Stimulated activated CD8-positive, alpha-beta memory T cell treated with anti-CD3 and anti-CD28 coated beads, Interleukin-4, amount 100 ng/mL, for 4 hours (primary cell): ENCODE results near the gene DNM3.
A peak's percentile ranks its signal among the peaks of the same experiment; 100 is the strongest.
"Not testable (repeated sequence)": the region's sequence is repeated elsewhere in the genome, so short reads cannot be mapped to it uniquely, and the experiment has no call there.

Source experiments
- DNase-seq, 2 donors: peaks; one replicate each; pipeline ENCODE4 v3.0.0-alpha.2; 2020; ENCODE audit warnings: low read depth in 2 of 2, low spot score in 1 of 2

Gene DNM3

GRCh38 chr1:171841050-171841910 is at the start of gene DNM3:
Gene DNM3 (plus strand): TSS chr1:171841498. CDS start chr1:171841657, 159 bp downstream.
- DNase-seq: peak; percentile 41 to 55

- DNase-seq: no peak
These were observed 48.5 kb upstream of the DNM3 start for GRCh38 chr1:171792656-171793369.

- DNase-seq: no peak
These were observed 47.7 kb upstream of the DNM3 start for GRCh38 chr1:171793636-171794035.

GRCh38 chr1:171794085-171794484 is 47.2 kb upstream of the DNM3 start:
- peak; percentile 26 to 32 for DNase-seq

GRCh38 chr1:171796592-171796991 is 44.7 kb upstream of the DNM3 start:
- no peak for DNase-seq

GRCh38 chr1:171798311-171798710 is 43.0 kb upstream of the DNM3 start:
- DNase-seq: no peak

GRCh38 chr1:171798765-171799164 is 42.5 kb upstream of the DNM3 start:
- DNase-seq: no peak

- DNase-seq: no peak
These were observed 42.1 kb upstream of the DNM3 start for GRCh38 chr1:171799166-171799565.

- DNase-seq: not testable (repeated sequence)
These were observed 41.6 kb upstream of the DNM3 start for GRCh38 chr1:171799698-171800097.

- no peak for DNase-seq
These were observed 41.0 kb upstream of the DNM3 start for GRCh38 chr1:171800342-171800741.

GRCh38 chr1:171800851-171801250 is 40.4 kb upstream of the DNM3 start:
- no peak for DNase-seq

- no peak for DNase-seq
These were observed 39.8 kb upstream of the DNM3 start for GRCh38 chr1:171801487-171801891.

- DNase-seq: no peak
These were observed 39.1 kb upstream of the DNM3 start for GRCh38 chr1:171802207-171802606.

- no peak for DNase-seq
These were observed 38.3 kb upstream of the DNM3 start for GRCh38 chr1:171803045-171803444.

- no peak for DNase-seq
These were observed 37.8 kb upstream of the DNM3 start for GRCh38 chr1:171803461-171804022.

GRCh38 chr1:171805395-171806115 is 35.7 kb upstream of the DNM3 start:
- DNase-seq: no peak

GRCh38 chr1:171807556-171807955 is 33.7 kb upstream of the DNM3 start:
- no peak for DNase-seq

GRCh38 chr1:171809834-171810233 is 31.5 kb upstream of the DNM3 start:
- DNase-seq: no peak

GRCh38 chr1:171811672-171812071 is 29.6 kb upstream of the DNM3 start:
- no peak for DNase-seq

GRCh38 chr1:171814692-171815091 is 26.6 kb upstream of the DNM3 start:
- DNase-seq: no peak

- no peak for DNase-seq
These were observed 24.9 kb upstream of the DNM3 start for GRCh38 chr1:171816300-171816901.
